Suppressor macrophage treated with lipopolysaccharide for 4 hours (primary cell): ENCODE measurements around the gene TBC1D10A.
A peak's percentile ranks its signal among the peaks of the same experiment; 100 is the strongest.
"Not testable (repeated sequence)": the region's sequence is repeated elsewhere in the genome, so short reads cannot be mapped to it uniquely, and the experiment has no call there.

ENCODE experiments used
- DNase-seq: peaks from one replicate; pipeline ENCODE4 v3.0.0-alpha.2; 2020

The TBC1D10A gene

GRCh38 chr22:30347255-30347892, 20.6 kb upstream of the TBC1D10A start:
- DNase-seq: no peak

- no peak for DNase-seq
These were observed 17.9 kb upstream of the TBC1D10A start for GRCh38 chr22:30344447-30345200.

GRCh38 chr22:30340911-30341685, 14.4 kb upstream of the TBC1D10A start:
- DNase-seq: no peak

- DNase-seq: no peak
These were observed 12.1 kb upstream of the TBC1D10A start for GRCh38 chr22:30338802-30339201.

- DNase-seq: not testable (repeated sequence)
These were observed 11.6 kb upstream of the TBC1D10A start for GRCh38 chr22:30338341-30338740.

- DNase-seq: no peak
These were observed 10.7 kb upstream of the TBC1D10A start for GRCh38 chr22:30337461-30337778.

GRCh38 chr22:30336752-30337460, 10.2 kb upstream of the TBC1D10A start:
- DNase-seq: no peak

- no peak for DNase-seq
These were observed 8.5 kb upstream of the TBC1D10A start for GRCh38 chr22:30335236-30335635.

- DNase-seq: no peak
These were observed 7.9 kb upstream of the TBC1D10A start for GRCh38 chr22:30334646-30335045.

GRCh38 chr22:30333707-30334087, 7.0 kb upstream of the TBC1D10A start:
- DNase-seq: no peak

GRCh38 chr22:30332994-30333706, 6.4 kb upstream of the TBC1D10A start:
- no peak for DNase-seq

GRCh38 chr22:30332551-30332950, 5.8 kb upstream of the TBC1D10A start:
- no peak for DNase-seq

GRCh38 chr22:30328466-30329049, 1.8 kb upstream of the TBC1D10A start:
- no peak for DNase-seq

GRCh38 chr22:30327864-30328345, 1.2 kb upstream of the TBC1D10A start:
- no peak for DNase-seq

GRCh38 chr22:30326255-30326705, 461 bp downstream of the TBC1D10A start:
- no peak for DNase-seq

GRCh38 chr22:30325724-30326254, 952 bp downstream of the TBC1D10A start:
- no peak for DNase-seq

GRCh38 chr22:30325065-30325720, 1.5 kb downstream of the TBC1D10A start:
- peak; percentile 75 for DNase-seq

GRCh38 chr22:30324014-30324730, 2.6 kb downstream of the TBC1D10A start:
- DNase-seq: peak; percentile 54

- DNase-seq: no peak
These were observed 3.5 kb downstream of the TBC1D10A start for GRCh38 chr22:30323246-30323645.

- DNase-seq: no peak
These were observed 5.3 kb downstream of the TBC1D10A start for GRCh38 chr22:30321461-30321860.
